ENCODE results near the gene TAS2R5.
"Not testable (repeated sequence)": the region's sequence is repeated elsewhere in the genome, so short reads cannot be mapped to it uniquely, and the experiment has no call there.

The TAS2R5 gene

GRCh38 chr7:141792526-141792925 lies 2.5 kb downstream of the TAS2R5 start:
- Mint-ChIP-seq H3K27me3 (ENCODE audit: low read depth) (no peaks in the 10 kb centered on the region), H3K36me3 (ENCODE audit: low read depth) (peaks cover 39% of the 10 kb centered on the region)
- no peak for TF ChIP-seq CTCF (IDR thresholded peaks at IDR 0.05; ENCODE audit: unreplicated experiment in 3 of 3)

GRCh38 chr7:141820067-141820466 lies 30.1 kb downstream of the TAS2R5 start:
- Mint-ChIP-seq H3K4me1 (no peaks in the 10 kb centered on the region), H3K4me3 (no peak overlapping the region), H3K27me3 (ENCODE audit: low read depth) (no peaks in the 10 kb centered on the region), H3K36me3 (ENCODE audit: low read depth) (peaks cover 43% of the 10 kb centered on the region), H3K27ac (no peak overlapping the region), H3K9me3 (peaks cover 56% of the 10 kb centered on the region)
- TF ChIP-seq CTCF (IDR thresholded peaks at IDR 0.05; ENCODE audit: unreplicated experiment in 3 of 3), result no peak

More at GRCh38 chr7:141792526-141792925, 2.5 kb downstream of the TAS2R5 start:
- H3K9me3 Mint-ChIP-seq, result no peaks in the 10 kb centered on the region
- H3K4me1 Mint-ChIP-seq, result no peaks in the 10 kb centered on the region
- H3K27ac Mint-ChIP-seq, result no peak overlapping the region
- H3K4me3 Mint-ChIP-seq, result no peak overlapping the region

- not testable (repeated sequence) for H3K4me1 Mint-ChIP-seq; H3K4me3 Mint-ChIP-seq; H3K27ac Mint-ChIP-seq; H3K27me3 Mint-ChIP-seq (ENCODE audit: low read depth)
- peaks cover 51% of the 10 kb centered on the region for H3K9me3 Mint-ChIP-seq
- H3K36me3 Mint-ChIP-seq (ENCODE audit: low read depth), result peaks cover 45% of the 10 kb centered on the region
These were observed 32.4 kb downstream of the TAS2R5 start for GRCh38 chr7:141822432-141822831.

GRCh38 chr7:141837683-141838082 lies 47.7 kb downstream of the TAS2R5 start:
- Mint-ChIP-seq H3K36me3 (ENCODE audit: low read depth) (no peaks in the 10 kb centered on the region), H3K4me1 (no peaks in the 10 kb centered on the region), H3K9me3 (no peaks in the 10 kb centered on the region), H3K27me3 (ENCODE audit: low read depth) (no peaks in the 10 kb centered on the region), H3K4me3 (no peak overlapping the region), H3K27ac (no peak overlapping the region)
- no peak for TF ChIP-seq CTCF (IDR thresholded peaks at IDR 0.05; ENCODE audit: unreplicated experiment in 3 of 3)

- H3K36me3 Mint-ChIP-seq (ENCODE audit: low read depth), result no peaks in the 10 kb centered on the region
- TF ChIP-seq CTCF (IDR thresholded peaks at IDR 0.05; ENCODE audit: unreplicated experiment in 3 of 3), result no peak
- H3K27ac Mint-ChIP-seq, result no peak overlapping the region
- no peak overlapping the region for H3K4me3 Mint-ChIP-seq
- H3K27me3 Mint-ChIP-seq (ENCODE audit: low read depth), result no peaks in the 10 kb centered on the region
- no peaks in the 10 kb centered on the region for H3K9me3 Mint-ChIP-seq
- H3K4me1 Mint-ChIP-seq, result no peaks in the 10 kb centered on the region
These were observed 48.6 kb downstream of the TAS2R5 start for GRCh38 chr7:141838581-141838980.

GRCh38 chr7:141839256-141839655 lies 49.2 kb downstream of the TAS2R5 start:
- H3K36me3 Mint-ChIP-seq (ENCODE audit: low read depth), result no peaks in the 10 kb centered on the region
- H3K27me3 Mint-ChIP-seq (ENCODE audit: low read depth), result no peaks in the 10 kb centered on the region
- TF ChIP-seq CTCF (IDR thresholded peaks at IDR 0.05; ENCODE audit: unreplicated experiment in 3 of 3), result no peak
- no peaks in the 10 kb centered on the region for H3K4me1 Mint-ChIP-seq
- no peaks in the 10 kb centered on the region for H3K9me3 Mint-ChIP-seq
- H3K4me3 Mint-ChIP-seq, result no peak overlapping the region
- no peak overlapping the region for H3K27ac Mint-ChIP-seq
